ENCODE data around the gene COL4A5.

Gene COL4A5

DNA sequence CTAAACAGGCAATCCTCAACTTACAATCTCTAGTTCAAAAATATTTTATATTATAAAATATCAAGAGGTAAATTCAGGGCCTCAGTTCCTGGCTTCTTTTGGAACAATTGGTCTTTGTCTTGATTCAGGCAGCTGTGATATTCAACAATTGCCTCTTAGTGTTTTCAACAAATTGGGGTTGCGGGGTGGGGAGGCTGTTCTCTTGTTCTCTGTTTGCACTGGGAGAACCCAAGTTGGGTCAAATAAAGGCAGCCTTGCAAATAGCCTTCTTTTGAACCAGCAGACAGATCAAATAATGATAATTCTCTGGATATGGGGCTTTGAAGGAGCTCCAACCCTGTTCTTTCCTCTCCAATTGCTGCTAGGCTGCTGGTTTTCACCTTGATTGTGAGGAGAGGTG lies 142.5 kb downstream of the COL4A5 start:
- no peaks in the 10 kb centered on the region for H3K9me2 ChIP-seq (replicated peaks; ENCODE audit: insufficient read depth, low read length)
- no peak overlapping the region for H3K4me2 ChIP-seq (ENCODE audit: low read depth, low read length, poor library complexity, severe bottlenecking)
- no peaks in the 10 kb centered on the region for H3K9me3 ChIP-seq (ENCODE audit: insufficient read depth, low read length)
- no peak overlapping the region for H2AFZ ChIP-seq (ENCODE audit: low read depth, low read length, severe bottlenecking)
- H3K79me2 ChIP-seq (ENCODE audit: insufficient read depth, low read length): no peaks in the 10 kb centered on the region
- no peaks in the 10 kb centered on the region for H3K36me3 ChIP-seq (ENCODE audit: low read length)
- TF ChIP-seq, protein P1, sequence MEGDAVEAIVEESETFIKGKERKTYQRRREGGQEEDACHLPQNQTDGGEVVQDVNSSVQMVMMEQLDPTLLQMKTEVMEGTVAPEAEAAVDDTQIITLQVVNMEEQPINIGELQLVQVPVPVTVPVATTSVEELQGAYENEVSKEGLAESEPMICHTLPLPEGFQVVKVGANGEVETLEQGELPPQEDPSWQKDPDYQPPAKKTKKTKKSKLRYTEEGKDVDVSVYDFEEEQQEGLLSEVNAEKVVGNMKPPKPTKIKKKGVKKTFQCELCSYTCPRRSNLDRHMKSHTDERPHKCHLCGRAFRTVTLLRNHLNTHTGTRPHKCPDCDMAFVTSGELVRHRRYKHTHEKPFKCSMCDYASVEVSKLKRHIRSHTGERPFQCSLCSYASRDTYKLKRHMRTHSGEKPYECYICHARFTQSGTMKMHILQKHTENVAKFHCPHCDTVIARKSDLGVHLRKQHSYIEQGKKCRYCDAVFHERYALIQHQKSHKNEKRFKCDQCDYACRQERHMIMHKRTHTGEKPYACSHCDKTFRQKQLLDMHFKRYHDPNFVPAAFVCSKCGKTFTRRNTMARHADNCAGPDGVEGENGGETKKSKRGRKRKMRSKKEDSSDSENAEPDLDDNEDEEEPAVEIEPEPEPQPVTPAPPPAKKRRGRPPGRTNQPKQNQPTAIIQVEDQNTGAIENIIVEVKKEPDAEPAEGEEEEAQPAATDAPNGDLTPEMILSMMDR (IDR thresholded peaks at IDR 0.05; ENCODE audit: insufficient read depth, low read length, poor library complexity, severe bottlenecking): no peak
- TF ChIP-seq EZH2phosphoT487 (conservative IDR thresholded peaks at IDR 0.05; ENCODE audit: low read length): no peak
- no peak overlapping the region for H3K4me3 ChIP-seq (ENCODE audit: insufficient read depth, low read length, poor library complexity, severe bottlenecking)
- no peak overlapping the region for H3K9ac ChIP-seq (ENCODE audit: low read length)
- no peaks in the 10 kb centered on the region for H3F3A ChIP-seq (ENCODE audit: insufficient read depth)
- H3K27ac ChIP-seq (ENCODE audit: low read depth, low read length): no peak overlapping the region
- no peaks in the 10 kb centered on the region for H3K27me3 ChIP-seq (ENCODE audit: low read length)
- H4K20me1 ChIP-seq (ENCODE audit: low read depth, low read length): no peaks in the 10 kb centered on the region

DNA sequence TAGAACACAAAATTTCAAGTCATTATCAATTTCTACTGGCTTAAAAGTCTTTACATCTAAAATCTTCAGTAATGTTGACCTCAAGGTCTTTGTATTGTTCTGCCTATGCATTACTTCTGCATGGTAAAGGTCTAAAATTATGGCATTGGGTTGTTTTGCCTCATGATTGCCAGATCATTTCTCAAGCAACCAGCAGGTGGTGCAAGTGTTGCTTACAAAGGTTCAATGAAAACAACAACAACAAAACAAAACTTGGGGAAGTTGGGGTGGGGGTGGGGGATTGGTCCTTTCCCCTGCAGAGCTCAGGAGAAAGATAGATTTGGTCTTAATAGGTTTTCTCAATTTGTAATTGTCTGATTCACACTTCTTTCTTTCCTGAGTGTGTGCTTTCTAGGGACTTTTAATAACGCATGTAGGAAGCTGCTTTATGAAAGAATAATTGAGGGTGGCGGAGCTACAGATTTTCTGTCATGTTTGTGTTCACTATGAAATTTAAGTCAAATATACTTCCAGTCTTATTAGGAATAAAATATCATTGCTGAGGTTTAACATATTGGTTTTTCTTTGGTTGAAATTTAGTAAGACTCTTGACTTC lies 145.1 kb downstream of the COL4A5 start:
- H3F3A ChIP-seq (ENCODE audit: insufficient read depth): no peaks in the 10 kb centered on the region
- H3K36me3 ChIP-seq (ENCODE audit: low read length): no peaks in the 10 kb centered on the region
- H3K4me2 ChIP-seq (ENCODE audit: low read depth, low read length, poor library complexity, severe bottlenecking): no peak overlapping the region
- TF ChIP-seq, protein P1 (IDR thresholded peaks at IDR 0.05; ENCODE audit: insufficient read depth, low read length, poor library complexity, severe bottlenecking): no peak
- TF ChIP-seq EZH2phosphoT487 (conservative IDR thresholded peaks at IDR 0.05; ENCODE audit: low read length): no peak
- no peaks in the 10 kb centered on the region for H4K20me1 ChIP-seq (ENCODE audit: low read depth, low read length)
- H3K9ac ChIP-seq (ENCODE audit: low read length): no peak overlapping the region
- H3K9me2 ChIP-seq (replicated peaks; ENCODE audit: insufficient read depth, low read length): no peaks in the 10 kb centered on the region
- H3K9me3 ChIP-seq (ENCODE audit: insufficient read depth, low read length): no peaks in the 10 kb centered on the region
- no peaks in the 10 kb centered on the region for H3K27me3 ChIP-seq (ENCODE audit: low read length)
- no peaks in the 10 kb centered on the region for H3K79me2 ChIP-seq (ENCODE audit: insufficient read depth, low read length)
- no peak overlapping the region for H3K4me3 ChIP-seq (ENCODE audit: insufficient read depth, low read length, poor library complexity, severe bottlenecking)
- no peak overlapping the region for H2AFZ ChIP-seq (ENCODE audit: low read depth, low read length, severe bottlenecking)
- H3K27ac ChIP-seq (ENCODE audit: low read depth, low read length): no peak overlapping the region

DNA sequence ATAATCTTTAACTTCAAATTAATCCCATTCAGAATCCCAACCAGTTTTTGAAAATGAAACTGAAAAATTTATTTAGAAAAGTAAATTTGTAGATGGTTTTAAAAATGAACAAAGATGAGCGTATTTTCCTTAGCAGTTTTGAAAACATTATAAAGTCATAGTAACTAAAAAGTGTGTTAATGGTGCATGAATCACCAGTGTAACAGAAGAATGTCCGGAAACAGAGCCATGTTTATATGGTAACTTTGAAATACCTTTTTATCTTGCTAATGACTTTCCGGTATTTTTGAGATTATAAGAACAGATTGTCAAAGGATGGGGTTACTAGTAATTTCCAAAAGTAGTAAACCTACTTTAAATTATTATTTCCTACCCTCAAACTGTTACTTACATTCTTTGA lies 150.9 kb downstream of the COL4A5 start:
- Histone ChIP-seq H3F3A (ENCODE audit: insufficient read depth) (no peaks in the 10 kb centered on the region), H3K27ac (ENCODE audit: low read depth, low read length) (no peak overlapping the region), H3K4me2 (ENCODE audit: low read depth, low read length, poor library complexity, severe bottlenecking) (no peak overlapping the region), H3K4me3 (ENCODE audit: insufficient read depth, low read length, poor library complexity, severe bottlenecking) (no peak overlapping the region), H4K20me1 (ENCODE audit: low read depth, low read length) (no peaks in the 10 kb centered on the region), H3K9me3 (ENCODE audit: insufficient read depth, low read length) (no peaks in the 10 kb centered on the region), H3K79me2 (ENCODE audit: insufficient read depth, low read length) (no peaks in the 10 kb centered on the region), H3K9ac (ENCODE audit: low read length) (no peak overlapping the region), H2AFZ (ENCODE audit: low read depth, low read length, severe bottlenecking) (no peak overlapping the region), H3K27me3 (ENCODE audit: low read length) (no peaks in the 10 kb centered on the region), H3K36me3 (ENCODE audit: low read length) (no peaks in the 10 kb centered on the region), H3K9me2 (replicated peaks; ENCODE audit: insufficient read depth, low read length) (no peaks in the 10 kb centered on the region)
- TF ChIP-seq, protein P1 (IDR thresholded peaks at IDR 0.05; ENCODE audit: insufficient read depth, low read length, poor library complexity, severe bottlenecking): no peak
- no peak for TF ChIP-seq EZH2phosphoT487 (conservative IDR thresholded peaks at IDR 0.05; ENCODE audit: low read length)
